Body of pancreas (tissue), 4 donors: ENCODE results near the gene ZNF18. TPM values are rescaled to one million over a fixed set of nuclear protein-coding genes. Genes with fewer than 3 reads are reported as not detected.

ENCODE experiments used
- ATAC-seq: fragments of 150-250 bp; one replicate; pipeline ENCODE4 v1.9.1; 2016
- DNase-seq, 4 donors: peaks; one replicate each; pipeline ENCODE4 v3.0.0-alpha.2; 2019
- H3K27ac ChIP-seq, 4 donors: fragments of 200-600 bp; sonication (generic); 1 replicate in 3 of 4; 2 replicates in 1 of 4; pipeline versions ENCODE4 v1.5.1 to v1.6.1; 2016 to 2019; ENCODE audit warnings: mild to moderate bottlenecking in 1 of 4, mixed read lengths in 1 of 4, moderate library complexity in 1 of 4
- H3K27me3 ChIP-seq, 2 donors: fragments of 200-600 bp; sonication (generic); one replicate each; pipeline ENCODE4 v1.6.0; 2016; ENCODE audit warnings: mild to moderate bottlenecking in 1 of 2
- H3K36me3 ChIP-seq, 2 donors: fragments of 200-600 bp; sonication (generic); replicated peaks in 1 of 2; 2 replicates each; pipeline ENCODE4 v1.5.1; 2016; ENCODE audit warnings: low read depth in 2 of 2; ENCODE audit not compliant: insufficient read depth in 1 of 2
- H3K4me1 ChIP-seq: fragments of 200-600 bp; sonication (generic); one replicate; pipeline ENCODE4 v1.6.0; 2016
- H3K4me3 ChIP-seq, 2 donors: fragments of 200-600 bp; sonication (generic); 1 replicate in 1 of 2; 2 replicates in 1 of 2; pipeline ENCODE4 v1.5.1; 2016 to 2019
- H3K9me3 ChIP-seq, 3 donors: fragments of 200-600 bp; sonication (generic); 1 replicate in 2 of 3; 2 replicates in 1 of 3; pipeline ENCODE4 v1.5.1; 2016
- CTCF ChIP-seq, 7 experiments: fragments of 450-650 bp in 4 of 7; fragments of 200-600 bp in 3 of 7; sonication (generic) in 3 of 7; IDR thresholded peaks; one replicate each; pipeline ENCODE4 v1.5.1; 2016 to 2019; ENCODE audit warnings: antibody characterized with exemption in 7 of 7
- POLR2A ChIP-seq, 3 donors: fragments of 450-650 bp; IDR thresholded peaks; one replicate each; pipeline ENCODE4 v1.6.1; 2016; ENCODE audit warnings: antibody characterized with exemption in 3 of 3, mild to moderate bottlenecking in 2 of 3
- WGBS, 2 donors: methylation state at CpG; one replicate each; pipeline ENCODE4 v1.1.5; 2017; 5-methylcytosine and 5-hydroxymethylcytosine counted together
- intact Hi-C: fragments of 100-400 bp; cut with DNase I; formaldehyde crosslinking; loops from one replicate; pipeline ENCODE4 v1.15.1; 2023
- total RNA-seq, 2 donors: library from RNA; depleted of rRNA; stranded (reverse); fragments of >200 nt; gene quantifications; one replicate each; pipeline ENCODE4 v1.1.0, GENCODE V29; 2016

ZNF18 gene
- total RNA-seq, 2 donors from 2014 or later = 4.3 to 7.0 TPM

- DNase-seq (no peak), ATAC-seq (no peak)
- Histone ChIP-seq H3K27ac (no peak overlapping the region), H3K36me3 (no peaks in the 10 kb centered on the region), H3K4me1 (no peaks in the 10 kb centered on the region), H3K9me3 (no peaks in the 10 kb centered on the region), H3K27me3 (no peaks in the 10 kb centered on the region), H3K4me3 (no peak overlapping the region)
- TF ChIP-seq POLR2A (IDR thresholded peaks at IDR 0.05) = no peak
- no peak for TF ChIP-seq CTCF (IDR thresholded peaks at IDR 0.05)
- intact Hi-C loops = no loop called here
- WGBS, 2 donors = 75 to 92% methylated on average over 7 of the region's 7 CpGs
These were observed 6.8 kb downstream of the ZNF18 start for GRCh38 chr17:11990363-11990983.

GRCh38 chr17:11986942-11987329 is 10.3 kb downstream of the ZNF18 start:
- no peak overlapping the region for H3K27ac ChIP-seq
- H3K9me3 ChIP-seq = no peaks in the 10 kb centered on the region
- no peaks in the 10 kb centered on the region for H3K4me1 ChIP-seq
- TF ChIP-seq CTCF (IDR thresholded peaks at IDR 0.05) = peak in 6 of 7 experiments; percentile 17 to 59 (median 52)
- no peak for TF ChIP-seq POLR2A (IDR thresholded peaks at IDR 0.05)
- peaks cover 0 to 5% of the 10 kb centered on the region in 2 donors for H3K36me3 ChIP-seq
- ATAC-seq (no peak), DNase-seq (no peak)
- intact Hi-C loops = loop anchor here (5.0 kb wide), 1 partner anchor 1110 kb away; no protein-coding TSS in a partner anchor
- H3K27me3 ChIP-seq = no peaks in the 10 kb centered on the region
- no peak overlapping the region for H3K4me3 ChIP-seq
- 27 to 34% methylated on average over 5 of the region's 5 CpGs for WGBS, 2 donors

GRCh38 chr17:11986179-11986941 is 10.9 kb downstream of the ZNF18 start:
- intact Hi-C loops = loop anchor here (5.0 kb wide), 1 partner anchor 1109 kb away; no protein-coding TSS in a partner anchor
- Histone ChIP-seq H3K9me3 (no peaks in the 10 kb centered on the region), H3K36me3 (peaks cover 0 to 5% of the 10 kb centered on the region in 2 donors), H3K4me1 (no peaks in the 10 kb centered on the region), H3K4me3 (no peak overlapping the region), H3K27ac (no peak overlapping the region), H3K27me3 (no peaks in the 10 kb centered on the region)
- ATAC-seq = no peak
- 82 to 88% methylated on average over 4 of the region's 4 CpGs for WGBS, 2 donors
- TF ChIP-seq POLR2A (IDR thresholded peaks at IDR 0.05) (no peak), CTCF (IDR thresholded peaks at IDR 0.05) (no peak)
- DNase-seq = peak in 1 of 4 donors; percentile 4

GRCh38 chr17:11981862-11982261 is 15.4 kb downstream of the ZNF18 start:
- intact Hi-C loops = no loop called here
- WGBS, 2 donors = 95 to 96% methylated on average over 4 of the region's 4 CpGs
- Histone ChIP-seq H3K27ac (no peak overlapping the region), H3K4me3 (no peak overlapping the region), H3K9me3 (no peaks in the 10 kb centered on the region), H3K36me3 (peaks cover 0 to 12% of the 10 kb centered on the region in 2 donors), H3K4me1 (no peaks in the 10 kb centered on the region), H3K27me3 (no peaks in the 10 kb centered on the region)
- ATAC-seq = no peak
- no peak for DNase-seq
- no peak for TF ChIP-seq POLR2A (IDR thresholded peaks at IDR 0.05)
- TF ChIP-seq CTCF (IDR thresholded peaks at IDR 0.05) = no peak
